Uterus (tissue), 4 donors: ENCODE results near the gene RAX2. TPM values are rescaled to one million over a fixed set of nuclear protein-coding genes. Genes with fewer than 3 reads are reported as not detected.

Experiments used
- DNase-seq, 2 donors: peaks; one replicate each; pipeline ENCODE4 v3.0.0-alpha.2; 2019 to 2020
- H3K27ac ChIP-seq, 2 donors: fragments of 200-600 bp; sonication (generic); 1 replicate in 1 of 2; 2 replicates in 1 of 2; pipeline ENCODE4 v1.5.1; 2016 to 2018
- H3K27me3 ChIP-seq, 2 donors: fragments of 200-600 bp; sonication (generic); one replicate each; pipeline ENCODE4 v1.5.1; 2018 to 2019; ENCODE audit warnings: control low read depth in 1 of 2
- H3K36me3 ChIP-seq, 2 donors: fragments of 200-600 bp; sonication (generic); one replicate each; pipeline ENCODE4 v1.5.1; 2019; ENCODE audit warnings: control low read depth in 1 of 2
- H3K4me1 ChIP-seq, 2 donors: fragments of 200-600 bp; sonication (generic); one replicate each; pipeline ENCODE4 v1.5.1; 2018 to 2019; ENCODE audit warnings: control low read depth in 1 of 2
- H3K4me3 ChIP-seq, 2 donors: fragments of 200-600 bp; sonication (generic); 1 replicate in 1 of 2; 2 replicates in 1 of 2; pipeline ENCODE4 v1.5.1; 2018 to 2019; ENCODE audit warnings: mild to moderate bottlenecking in 1 of 2
- H3K9me3 ChIP-seq, 2 donors: fragments of 200-600 bp; sonication (generic); one replicate each; pipeline ENCODE4 v1.5.1; 2019; ENCODE audit warnings: control low read depth in 1 of 2
- POLR2A ChIP-seq, 2 donors: fragments of 450-650 bp; IDR thresholded peaks; one replicate each; pipeline ENCODE4 v1.6.1; 2016; ENCODE audit warnings: antibody characterized with exemption in 2 of 2, mild to moderate bottlenecking in 1 of 2, moderate library complexity in 1 of 2
- intact Hi-C: fragments of 100-400 bp; cut with DNase I; formaldehyde crosslinking; loops from one replicate; pipeline ENCODE4 v1.15.1; 2023; ENCODE audit warnings: low total_unique reads
- total RNA-seq, 4 donors: library from RNA; depleted of rRNA in 3 of 4; stranded (reverse); fragments of >200 nt in 3 of 4; gene quantifications; one replicate each; pipeline versions ENCODE4 v1.1.0 to v1.2.4, GENCODE V29; 2014 to 2023
- TF ChIP-seq, protein P1 (sequence below), 4 experiments: fragments of 200-600 bp in 2 of 4; fragments of 450-650 bp in 2 of 4; sonication (generic) in 2 of 4; IDR thresholded peaks; one replicate each; pipeline ENCODE4 v1.5.1; 2016 to 2019; ENCODE audit warnings: antibody characterized with exemption in 4 of 4, mild to moderate bottlenecking in 2 of 4, moderate library complexity in 1 of 4
- donor health status: DM: yes; HTN: yes; CAD: no.

Gene RAX2
- total RNA-seq, 4 donors from 2014 or later, result 0.14 to 4.3 TPM; not detected in 2

DNA sequence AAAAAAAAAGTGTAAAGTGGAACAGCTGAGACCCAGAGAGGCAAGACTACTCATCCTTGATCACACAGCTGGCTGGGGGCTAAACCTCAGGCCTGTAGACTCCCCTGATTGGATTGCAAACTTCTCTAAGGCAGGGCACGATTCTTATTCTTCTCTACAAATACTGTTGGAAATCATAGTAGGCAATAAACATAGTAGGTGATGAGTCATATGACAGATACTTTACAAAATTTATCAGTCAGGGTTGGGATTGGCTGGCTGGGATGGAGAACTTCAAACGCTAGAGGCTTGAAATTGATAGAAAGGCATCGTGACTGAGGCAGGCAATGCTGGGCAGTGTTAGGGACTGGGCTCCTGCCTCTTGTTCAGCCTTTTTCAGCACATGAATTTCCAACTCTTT lies 20.1 kb upstream of the RAX2 start:
- Histone ChIP-seq H3K27me3 (no peaks in the 10 kb centered on the region), H3K4me1 (no peaks in the 10 kb centered on the region), H3K4me3 (no peak overlapping the region), H3K9me3 (no peaks in the 10 kb centered on the region), H3K27ac (no peak overlapping the region), H3K36me3 (no peaks in the 10 kb centered on the region)
- intact Hi-C loops, result no loop called here
- DNase-seq, result no peak
- TF ChIP-seq POLR2A (IDR thresholded peaks at IDR 0.05), result no peak
- TF ChIP-seq, protein P1, sequence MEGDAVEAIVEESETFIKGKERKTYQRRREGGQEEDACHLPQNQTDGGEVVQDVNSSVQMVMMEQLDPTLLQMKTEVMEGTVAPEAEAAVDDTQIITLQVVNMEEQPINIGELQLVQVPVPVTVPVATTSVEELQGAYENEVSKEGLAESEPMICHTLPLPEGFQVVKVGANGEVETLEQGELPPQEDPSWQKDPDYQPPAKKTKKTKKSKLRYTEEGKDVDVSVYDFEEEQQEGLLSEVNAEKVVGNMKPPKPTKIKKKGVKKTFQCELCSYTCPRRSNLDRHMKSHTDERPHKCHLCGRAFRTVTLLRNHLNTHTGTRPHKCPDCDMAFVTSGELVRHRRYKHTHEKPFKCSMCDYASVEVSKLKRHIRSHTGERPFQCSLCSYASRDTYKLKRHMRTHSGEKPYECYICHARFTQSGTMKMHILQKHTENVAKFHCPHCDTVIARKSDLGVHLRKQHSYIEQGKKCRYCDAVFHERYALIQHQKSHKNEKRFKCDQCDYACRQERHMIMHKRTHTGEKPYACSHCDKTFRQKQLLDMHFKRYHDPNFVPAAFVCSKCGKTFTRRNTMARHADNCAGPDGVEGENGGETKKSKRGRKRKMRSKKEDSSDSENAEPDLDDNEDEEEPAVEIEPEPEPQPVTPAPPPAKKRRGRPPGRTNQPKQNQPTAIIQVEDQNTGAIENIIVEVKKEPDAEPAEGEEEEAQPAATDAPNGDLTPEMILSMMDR (IDR thresholded peaks at IDR 0.05), result no peak

GRCh38 chr19:3790941-3791340 lies 18.9 kb upstream of the RAX2 start:
- Histone ChIP-seq H3K27me3 (no peaks in the 10 kb centered on the region), H3K36me3 (no peaks in the 10 kb centered on the region), H3K4me1 (no peaks in the 10 kb centered on the region), H3K4me3 (no peak overlapping the region), H3K9me3 (no peaks in the 10 kb centered on the region), H3K27ac (no peak overlapping the region)
- intact Hi-C loops, result no loop called here
- DNase-seq, result no peak
- TF ChIP-seq POLR2A (IDR thresholded peaks at IDR 0.05), result no peak
- TF ChIP-seq, protein P1 (IDR thresholded peaks at IDR 0.05), result no peak

- Histone ChIP-seq H3K4me1 (no peaks in the 10 kb centered on the region), H3K9me3 (no peaks in the 10 kb centered on the region), H3K27ac (no peak overlapping the region), H3K36me3 (no peaks in the 10 kb centered on the region), H3K4me3 (no peak overlapping the region), H3K27me3 (no peaks in the 10 kb centered on the region)
- TF ChIP-seq, protein P1 (IDR thresholded peaks at IDR 0.05), result no peak
- TF ChIP-seq POLR2A (IDR thresholded peaks at IDR 0.05), result no peak
- intact Hi-C loops, result no loop called here
- no peak for DNase-seq
Observed at GRCh38 chr19:3790209-3790734, 18.2 kb upstream of the RAX2 start.

- Histone ChIP-seq H3K36me3 (no peaks in the 10 kb centered on the region), H3K4me3 (no peak overlapping the region), H3K27ac (no peak overlapping the region), H3K27me3 (no peaks in the 10 kb centered on the region), H3K9me3 (no peaks in the 10 kb centered on the region), H3K4me1 (no peaks in the 10 kb centered on the region)
- DNase-seq, result no peak
- TF ChIP-seq, protein P1 (IDR thresholded peaks at IDR 0.05), result no peak
- intact Hi-C loops, result no loop called here
Observed at GRCh38 chr19:3788996-3789778, 17.2 kb upstream of the RAX2 start.
